ENCODE data around the gene MACROD2. TPM values are rescaled to one million over a fixed set of nuclear protein-coding genes. Genes with fewer than 3 reads are reported as not detected.

The MACROD2 gene
- total RNA-seq, 4 donors from 2014 or later, result 4.0 to 14.1 (median 10.4) TPM

DNA sequence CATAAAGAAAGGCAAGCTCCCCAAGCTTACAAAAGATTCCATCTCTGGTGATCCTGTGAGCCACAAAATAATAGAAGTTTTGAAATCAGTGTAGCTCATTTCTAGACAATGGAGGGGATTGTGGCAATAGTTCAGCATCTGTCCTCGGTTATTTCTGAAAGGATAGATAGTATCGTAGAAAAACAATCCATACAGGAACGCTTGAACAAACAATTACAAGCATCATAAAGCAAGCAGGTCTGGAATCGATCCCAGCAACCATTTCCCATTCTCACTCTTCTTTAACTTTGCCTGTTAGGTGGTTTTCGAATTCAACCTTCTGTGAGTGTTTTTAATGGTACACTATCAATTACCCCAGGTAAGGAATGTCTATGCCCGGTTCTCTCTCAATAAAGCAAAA, 1646.8 kb downstream of the MACROD2 start:
- DNase-seq (ENCODE audit: low spot score in 2 of 2), result no peak
- TF ChIP-seq POLR2A (IDR thresholded peaks at IDR 0.05) (no peak), EP300 (IDR thresholded peaks at IDR 0.05) (no peak), CTCF (IDR thresholded peaks at IDR 0.05) (no peak)
- 50 to 56% methylated on average over 6 of the region's 6 CpGs for WGBS, 2 donors
- no peak overlapping the region for H3K27ac ChIP-seq
- H3K4me3 ChIP-seq, result no peak overlapping the region
- H3K36me3 ChIP-seq, result no peaks in the 10 kb centered on the region
- no peaks in the 10 kb centered on the region for H3K27me3 ChIP-seq
- H3K9me3 ChIP-seq, result no peaks in the 10 kb centered on the region
- H3K4me1 ChIP-seq, result no peaks in the 10 kb centered on the region

DNA sequence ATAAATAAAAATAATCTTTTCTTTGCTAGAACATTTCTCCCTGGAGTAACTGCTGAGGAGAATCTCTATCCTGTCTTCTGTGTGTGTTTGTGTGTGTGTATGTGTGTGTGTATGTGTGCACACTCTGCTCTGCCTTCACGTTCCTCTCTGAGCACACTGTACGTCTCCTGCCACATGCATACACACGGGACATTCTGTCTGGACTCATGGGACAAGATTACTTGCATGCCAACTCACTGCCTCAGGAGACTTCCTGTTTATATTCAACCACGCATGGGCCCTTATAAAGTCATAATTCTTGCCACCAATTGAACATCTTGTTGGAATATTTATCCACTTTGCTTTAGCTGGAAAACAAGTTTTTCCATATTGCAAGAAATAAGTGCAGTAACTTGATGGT, 1647.4 kb downstream of the MACROD2 start:
- Histone ChIP-seq H3K4me3 (no peak overlapping the region), H3K36me3 (no peaks in the 10 kb centered on the region), H3K9me3 (no peaks in the 10 kb centered on the region), H3K27ac (no peak overlapping the region), H3K4me1 (no peaks in the 10 kb centered on the region), H3K27me3 (no peaks in the 10 kb centered on the region)
- WGBS, 2 donors, result 50 to 55% methylated on average over 4 of the region's 4 CpGs
- TF ChIP-seq CTCF (IDR thresholded peaks at IDR 0.05), result no peak
- no peak for TF ChIP-seq POLR2A (IDR thresholded peaks at IDR 0.05)
- TF ChIP-seq EP300 (IDR thresholded peaks at IDR 0.05), result no peak
- DNase-seq (ENCODE audit: low spot score in 2 of 2), result no peak

DNA sequence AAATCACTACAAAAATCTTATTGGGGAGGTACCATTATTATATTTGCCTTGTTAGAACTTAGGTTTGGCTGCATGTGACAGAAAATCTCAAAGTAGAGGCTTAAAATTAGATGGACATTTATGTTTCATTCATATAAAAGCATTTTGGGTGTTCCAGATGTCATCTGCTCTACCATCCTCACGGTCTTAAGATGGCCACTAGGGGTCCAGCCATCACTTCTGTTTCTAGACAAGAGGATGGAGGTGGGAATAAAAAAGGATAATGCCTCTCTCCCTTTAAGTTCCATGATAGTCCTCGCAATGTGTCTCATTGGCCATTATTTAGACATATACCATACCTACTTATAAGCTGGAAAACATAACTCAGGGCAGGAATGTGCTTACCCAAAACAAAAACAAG, 1648.4 kb downstream of the MACROD2 start:
- TF ChIP-seq POLR2A (IDR thresholded peaks at IDR 0.05), result no peak
- no peak for TF ChIP-seq CTCF (IDR thresholded peaks at IDR 0.05)
- no peak for TF ChIP-seq EP300 (IDR thresholded peaks at IDR 0.05)

DNA sequence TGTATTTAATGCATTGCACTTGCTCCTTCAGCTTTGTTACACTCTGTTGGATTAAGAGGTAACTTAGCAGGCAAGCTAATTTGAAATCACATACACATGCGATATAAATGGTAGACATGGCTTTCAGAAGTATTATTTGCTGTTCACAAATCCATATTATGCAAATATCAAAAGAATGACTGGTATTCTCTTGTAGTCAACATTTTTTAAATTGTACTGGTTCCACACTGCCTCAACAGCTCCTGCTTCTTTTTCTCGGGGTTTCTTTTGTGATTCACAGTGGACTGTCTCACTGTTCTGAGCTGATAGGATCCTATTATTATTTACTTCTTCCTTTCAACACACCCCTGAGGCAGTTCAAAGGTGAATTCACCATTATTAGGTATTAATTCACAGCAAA, 1650.5 kb downstream of the MACROD2 start:
- Histone ChIP-seq H3K9me3 (no peaks in the 10 kb centered on the region), H3K4me1 (no peaks in the 10 kb centered on the region), H3K27me3 (no peaks in the 10 kb centered on the region), H3K27ac (no peak overlapping the region), H3K4me3 (no peak overlapping the region), H3K36me3 (no peaks in the 10 kb centered on the region)
- TF ChIP-seq POLR2A (IDR thresholded peaks at IDR 0.05), result no peak
- TF ChIP-seq CTCF (IDR thresholded peaks at IDR 0.05), result no peak
- no peak for DNase-seq (ENCODE audit: low spot score in 2 of 2)
- 47 to 50% methylated on average over 2 of the region's 2 CpGs for WGBS, 2 donors

More for the DNA sequence above, 1648.4 kb downstream of the MACROD2 start:
- Histone ChIP-seq H3K9me3 (no peaks in the 10 kb centered on the region), H3K36me3 (no peaks in the 10 kb centered on the region), H3K4me3 (no peak overlapping the region), H3K27ac (no peak overlapping the region), H3K4me1 (no peaks in the 10 kb centered on the region), H3K27me3 (no peaks in the 10 kb centered on the region)
- no peak for DNase-seq (ENCODE audit: low spot score in 2 of 2)
- WGBS, 2 donors, result 83 to 95% methylated on average over 2 of the region's 2 CpGs

GRCh38 chr20:15653396-15654207, 1658.3 kb downstream of the MACROD2 start:
- TF ChIP-seq EP300 (IDR thresholded peaks at IDR 0.05), result no peak
- TF ChIP-seq POLR2A (IDR thresholded peaks at IDR 0.05), result no peak
- no peak for TF ChIP-seq CTCF (IDR thresholded peaks at IDR 0.05)
- Histone ChIP-seq H3K27ac (no peak overlapping the region), H3K4me1 (peaks cover 0 to 18% (median 0%) of the 10 kb centered on the region in 4 donors), H3K9me3 (no peaks in the 10 kb centered on the region), H3K27me3 (no peaks in the 10 kb centered on the region), H3K36me3 (no peaks in the 10 kb centered on the region), H3K4me3 (no peak overlapping the region)
- WGBS, 2 donors, result 84 to 85% methylated on average over 8 of the region's 8 CpGs
- no peak for DNase-seq (ENCODE audit: low spot score in 2 of 2)

Data from tibial nerve (tissue), 4 donors.